Pancreas (tissue), 10 donors: ENCODE data around the gene DSCAML1. TPM values are rescaled to one million over a fixed set of nuclear protein-coding genes. Genes with fewer than 3 reads are reported as not detected.

Source experiments
- ATAC-seq, 4 donors: fragments of 200-7000 bp; cut with Tn5 transposase; one replicate each; pipeline versions ENCODE4 v1.8.0 to v1.9.1; 2020; ENCODE audit warnings: mild to moderate bottlenecking in 4 of 4, moderate library complexity in 4 of 4
- DNase-seq, 6 donors: peaks; one replicate each; pipeline ENCODE4 v3.0.0-alpha.2; 2020
- FAIRE-seq: peaks from 2 replicates; lab custom pipeline; 2012; peaks lifted over from hg19 to GRCh38; lab: Jason Lieb, UNC
- H3K27ac ChIP-seq, 4 donors: fragments of 200-600 bp; sonication (generic); 1 replicate in 3 of 4; 2 replicates in 1 of 4; pipeline versions ENCODE4 v1.5.0 to v1.8.0; 2020
- H3K27me3 ChIP-seq, 4 donors: fragments of 200-600 bp; one replicate each; pipeline ENCODE4 v1.8.0; 2021
- H3K36me3 ChIP-seq, 3 donors: fragments of 200-600 bp; sonication (generic) in 1 of 3; one replicate each; pipeline versions ENCODE4 v1.5.0 to v1.8.0; 2020 to 2021
- H3K4me1 ChIP-seq, 3 donors: fragments of 200-600 bp; one replicate each; pipeline ENCODE4 v1.8.0; 2021
- H3K4me3 ChIP-seq, 4 donors: fragments of 200-600 bp; sonication (generic) in 2 of 4; one replicate each; pipeline versions ENCODE4 v1.5.0 to v1.8.0; 2020 to 2021
- H3K9me3 ChIP-seq, 4 donors: fragments of 200-600 bp; one replicate each; pipeline ENCODE4 v1.8.0; 2021
- WGBS, 2 donors: extraction: QIAGEN DNeasy Blood & Tissue Kit; methylation state at CpG; one replicate each; pipeline ENCODE4 v1.1.7; 2013; 5-methylcytosine and 5-hydroxymethylcytosine counted together
- intact Hi-C, 3 donors: fragments of 100-400 bp; cut with DNase I; formaldehyde crosslinking; loops; one replicate each; pipeline versions ENCODE4 v1.11.1 to v1.14.2; 2022
- polyA plus RNA-seq, 2 donors: library from polyadenylated mRNA; stranded (reverse); fragments of 200-250 nt; gene quantifications; one replicate each; pipeline ENCODE4 v1.2.3, GENCODE V29; 2013
- total RNA-seq, 6 donors: library from RNA; stranded (reverse); fragmentation: NEBNext Ultra II Directional in 4 of 6; extraction: Animal tissue kit (Norgen Biotek cat#: 25700) in 4 of 6; gene quantifications; one replicate each; pipeline versions ENCODE4 v1.2.1 to v1.2.4, GENCODE V29; 2021 to 2023
- TF ChIP-seq, protein P1 (sequence below), 4 donors: fragments of 200-600 bp; sonication (generic) in 3 of 4; IDR thresholded peaks; one replicate each; pipeline versions ENCODE4 v1.5.0 to v1.8.0; 2021; ENCODE audit warnings: antibody characterized with exemption in 4 of 4
- donor health status: healthy with polysubstance abuse.
- donor health status: DM: no; HTN: no; CAD: no; lungs with moderate emphysema.
- donor health status: DM: no; HTN: no; CAD: no.
- donor health status: control.
- donor health status: control.
- donor health status: Bipolar disorder and iron deficiency.
- donor health status: DM: yes; HTN: yes; CAD: no.
- donor health status: DM: no; HTN: no; CAD: no.
- donor health status: DM: no; HTN: no; CAD: no.
- donor health status: DM: yes; HTN: yes; CAD: no.

DSCAML1 gene
- total and polyA plus RNA-seq, 8 donors, result 0.69 to 2.7 (median 1.8) TPM

DNA sequence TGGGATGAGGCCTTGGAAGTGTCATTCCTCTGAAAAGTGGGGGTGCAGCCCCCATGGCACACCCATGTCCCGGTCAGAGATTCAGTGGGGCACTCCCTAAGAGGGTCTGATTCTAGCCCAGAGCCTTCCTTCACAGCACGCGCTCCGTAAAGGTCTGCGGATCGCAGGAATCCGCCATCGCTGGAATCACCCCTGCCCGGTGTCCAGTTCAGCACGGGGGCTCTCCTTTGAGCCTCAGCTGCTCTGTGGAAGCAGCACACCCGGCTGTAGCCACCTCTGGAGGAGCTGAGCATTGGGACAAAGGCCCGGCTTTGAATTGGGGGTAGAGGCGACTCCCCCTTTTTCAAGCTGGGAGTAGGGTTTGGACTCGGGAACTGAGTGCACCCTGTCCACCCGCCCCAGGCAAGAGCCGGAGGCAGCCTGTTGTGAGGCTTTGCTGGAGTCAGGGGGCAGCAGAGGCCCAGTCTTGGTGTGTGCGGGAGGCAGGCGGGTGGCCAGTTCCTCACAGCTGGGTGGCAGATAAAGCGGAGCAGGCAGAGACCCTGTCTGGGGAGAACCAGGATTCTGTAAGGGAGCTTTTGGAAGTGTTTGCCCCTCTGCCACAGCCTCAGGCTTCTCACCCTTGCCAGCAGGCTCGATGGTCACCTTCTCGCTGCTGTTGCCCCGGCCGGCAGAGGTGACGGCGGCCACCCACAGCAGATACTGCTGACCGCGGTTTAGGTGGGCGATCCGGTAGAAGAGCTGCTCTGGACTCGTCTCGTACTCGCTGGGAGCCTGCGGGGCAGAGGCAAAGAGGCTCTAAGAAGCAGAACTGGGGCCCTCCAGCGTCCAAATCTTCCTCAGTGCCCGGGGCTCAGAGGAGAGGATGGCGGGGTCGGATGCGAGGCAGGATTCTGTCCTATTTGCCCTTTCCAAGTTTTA, 353.5 kb downstream of the DSCAML1 start:
- 31 to 32% methylated on average over 38 of the region's 38 CpGs for WGBS, 2 donors
- DNase-seq (peak in 5 of 6 donors; percentile 46 to 81 (median 60)), ATAC-seq (peak; percentile 90 to 98 (median 94)), FAIRE-seq (no peak)
- no peaks in the 10 kb centered on the region for H3K9me3 ChIP-seq
- TF ChIP-seq, protein P1, sequence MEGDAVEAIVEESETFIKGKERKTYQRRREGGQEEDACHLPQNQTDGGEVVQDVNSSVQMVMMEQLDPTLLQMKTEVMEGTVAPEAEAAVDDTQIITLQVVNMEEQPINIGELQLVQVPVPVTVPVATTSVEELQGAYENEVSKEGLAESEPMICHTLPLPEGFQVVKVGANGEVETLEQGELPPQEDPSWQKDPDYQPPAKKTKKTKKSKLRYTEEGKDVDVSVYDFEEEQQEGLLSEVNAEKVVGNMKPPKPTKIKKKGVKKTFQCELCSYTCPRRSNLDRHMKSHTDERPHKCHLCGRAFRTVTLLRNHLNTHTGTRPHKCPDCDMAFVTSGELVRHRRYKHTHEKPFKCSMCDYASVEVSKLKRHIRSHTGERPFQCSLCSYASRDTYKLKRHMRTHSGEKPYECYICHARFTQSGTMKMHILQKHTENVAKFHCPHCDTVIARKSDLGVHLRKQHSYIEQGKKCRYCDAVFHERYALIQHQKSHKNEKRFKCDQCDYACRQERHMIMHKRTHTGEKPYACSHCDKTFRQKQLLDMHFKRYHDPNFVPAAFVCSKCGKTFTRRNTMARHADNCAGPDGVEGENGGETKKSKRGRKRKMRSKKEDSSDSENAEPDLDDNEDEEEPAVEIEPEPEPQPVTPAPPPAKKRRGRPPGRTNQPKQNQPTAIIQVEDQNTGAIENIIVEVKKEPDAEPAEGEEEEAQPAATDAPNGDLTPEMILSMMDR (IDR thresholded peaks at IDR 0.05), result peak; percentile 21 to 40 (median 35)
- H3K27ac ChIP-seq, result no peak overlapping the region
- intact Hi-C loops, result no loop called here
- H3K4me3 ChIP-seq, result peak overlapping the region in 1 of 4 donors; percentile 6
- H3K36me3 ChIP-seq, result no peaks in the 10 kb centered on the region
- no peaks in the 10 kb centered on the region for H3K27me3 ChIP-seq
- H3K4me1 ChIP-seq, result no peaks in the 10 kb centered on the region

DNA sequence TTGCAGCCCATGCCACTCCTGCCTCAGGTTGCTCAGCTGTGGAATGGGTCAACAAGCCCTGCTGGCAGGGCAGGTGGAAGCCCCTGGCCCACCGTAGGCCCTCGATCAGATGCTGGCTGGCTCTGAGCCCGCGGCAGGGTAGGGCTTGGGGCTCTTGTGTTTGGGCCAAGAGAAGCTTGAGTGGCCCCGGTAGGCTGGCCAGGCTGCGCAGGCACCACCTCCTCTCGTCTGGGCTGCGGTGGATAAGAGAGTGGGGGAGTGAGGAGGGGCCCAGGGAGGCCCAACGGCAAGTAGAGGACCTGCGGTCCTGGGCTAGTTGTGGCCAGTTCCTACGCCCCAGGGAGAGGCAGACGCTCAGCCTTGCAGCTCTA, 354.2 kb downstream of the DSCAML1 start:
- DNase-seq (no peak), FAIRE-seq (no peak), ATAC-seq (no peak)
- intact Hi-C loops, result no loop called here
- Histone ChIP-seq H3K27ac (no peak overlapping the region), H3K4me3 (no peak overlapping the region), H3K27me3 (no peaks in the 10 kb centered on the region), H3K4me1 (no peaks in the 10 kb centered on the region), H3K36me3 (no peaks in the 10 kb centered on the region), H3K9me3 (no peaks in the 10 kb centered on the region)
- TF ChIP-seq, protein P1 (IDR thresholded peaks at IDR 0.05), result no peak
- 68 to 83% methylated on average over 12 of the region's 12 CpGs for WGBS, 2 donors

DNA sequence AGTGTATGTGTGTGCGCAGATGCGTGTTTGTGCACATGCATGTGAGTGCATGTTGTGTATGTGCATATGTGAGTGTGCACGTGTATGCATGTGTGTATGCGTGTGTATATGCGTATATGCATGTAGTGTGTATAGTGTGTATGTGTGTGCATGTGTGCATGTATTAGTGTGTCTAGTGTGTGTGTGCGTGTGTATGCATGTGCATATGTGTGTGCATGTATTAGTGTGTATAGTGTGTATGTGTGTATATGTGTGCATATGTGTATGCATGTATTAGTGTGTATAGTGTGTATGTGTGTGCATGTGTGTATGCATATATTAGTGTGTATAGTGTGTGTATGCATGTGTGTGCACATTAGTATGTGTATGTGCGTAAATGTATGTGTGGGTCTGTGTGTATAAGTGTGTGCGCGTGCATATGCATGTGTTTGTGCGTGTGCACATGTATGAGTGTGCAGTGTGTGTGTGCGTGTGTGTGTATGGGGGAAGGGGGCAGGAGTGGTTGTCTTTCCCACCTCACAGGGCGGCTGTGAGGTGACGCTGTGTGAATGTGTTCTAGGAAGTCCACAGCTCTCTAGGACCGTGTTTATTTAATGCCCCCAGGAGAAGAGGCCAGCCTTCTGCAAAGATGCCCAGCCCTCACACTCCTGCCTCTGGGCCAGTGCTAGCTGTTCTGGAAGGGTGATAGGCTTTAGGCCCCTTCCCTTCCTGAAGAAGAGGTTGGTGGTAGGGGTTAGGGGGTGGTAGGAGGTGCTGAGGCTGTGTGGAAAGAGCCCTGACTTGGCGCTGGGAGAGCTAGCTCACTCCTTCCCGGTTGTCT, 354.8 kb downstream of the DSCAML1 start:
- no peak overlapping the region for H3K4me3 ChIP-seq
- no peaks in the 10 kb centered on the region for H3K4me1 ChIP-seq
- H3K27ac ChIP-seq, result no peak overlapping the region
- no peaks in the 10 kb centered on the region for H3K27me3 ChIP-seq
- H3K36me3 ChIP-seq, result no peaks in the 10 kb centered on the region
- WGBS, 2 donors, result 86 to 87% methylated on average over 16 of the region's 16 CpGs
- no peak for FAIRE-seq
- H3K9me3 ChIP-seq, result no peaks in the 10 kb centered on the region
- intact Hi-C loops, result no loop called here
- TF ChIP-seq, protein P1 (IDR thresholded peaks at IDR 0.05), result no peak
- ATAC-seq, result no peak
- no peak for DNase-seq

DNA sequence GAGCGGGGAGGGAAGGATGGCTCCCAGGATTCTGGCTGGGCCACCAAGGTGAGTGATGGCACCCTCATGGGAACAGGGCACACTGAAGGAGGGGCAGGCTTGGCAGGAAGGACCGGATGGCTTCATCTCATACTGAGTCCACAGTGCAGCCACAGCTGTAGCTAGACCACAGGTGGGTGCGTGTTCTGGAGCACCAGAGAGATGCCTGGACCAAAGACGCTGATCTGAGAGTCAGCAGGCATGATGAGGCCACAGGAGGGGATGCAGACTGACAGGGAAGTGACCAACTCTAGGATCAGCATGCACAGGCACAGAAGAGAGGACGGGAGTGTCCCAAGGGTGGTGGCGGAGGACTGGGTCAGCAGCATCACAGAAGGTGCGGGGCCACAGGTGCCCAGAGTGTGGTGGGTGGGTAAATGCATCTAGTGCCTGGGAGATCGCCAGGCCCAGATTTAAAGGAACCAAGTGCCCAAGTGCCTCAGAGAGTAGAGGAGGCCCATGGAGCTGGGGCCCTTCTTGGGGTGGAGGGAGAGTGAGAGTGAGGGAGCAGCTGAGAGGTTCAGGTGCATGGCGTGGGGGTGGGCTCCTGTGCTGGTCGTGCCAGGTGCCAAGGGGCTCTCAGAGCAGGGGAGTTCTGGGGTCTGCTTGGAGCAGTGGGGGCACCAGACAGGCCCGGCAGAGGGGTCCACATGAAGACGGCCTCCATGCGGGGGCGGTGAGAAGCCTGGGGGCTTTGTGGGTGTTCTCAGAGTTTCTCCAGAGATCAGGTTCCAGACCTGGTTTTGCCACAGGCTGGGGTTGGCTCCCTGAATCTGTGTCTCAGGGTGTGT, 355.7 kb downstream of the DSCAML1 start:
- Histone ChIP-seq H3K4me3 (no peak overlapping the region), H3K9me3 (no peaks in the 10 kb centered on the region), H3K27ac (no peak overlapping the region), H3K27me3 (no peaks in the 10 kb centered on the region), H3K4me1 (no peaks in the 10 kb centered on the region), H3K36me3 (no peaks in the 10 kb centered on the region)
- intact Hi-C loops, result no loop called here
- TF ChIP-seq, protein P1 (IDR thresholded peaks at IDR 0.05), result no peak
- 76 to 88% methylated on average over 14 of the region's 14 CpGs for WGBS, 2 donors
- no peak for DNase-seq
- no peak for ATAC-seq
- no peak for FAIRE-seq
